B cell (primary cell): Measurements from ENCODE around the gene ENC1.

ENCODE experiments used
- EZH2 ChIP-seq: IDR thresholded peaks from 2 replicates; pipeline ENCODE4 v1.6.1; 2012; ENCODE audit warnings: borderline replicate concordance, low read depth, mild to moderate bottlenecking, moderate library complexity, low read length; ENCODE audit not compliant: insufficient read depth, poor library complexity, severe bottlenecking
- TF ChIP-seq, protein P1 (sequence below): fragments of 200-600 bp; IDR thresholded peaks from one replicate; pipeline ENCODE4 v1.8.0; 2022; ENCODE audit warnings: antibody characterized with exemption, mild to moderate bottlenecking

GRCh38 chr5:74642543-74642863, 2.0 kb upstream of the ENC1 start:
- TF ChIP-seq, protein P1, sequence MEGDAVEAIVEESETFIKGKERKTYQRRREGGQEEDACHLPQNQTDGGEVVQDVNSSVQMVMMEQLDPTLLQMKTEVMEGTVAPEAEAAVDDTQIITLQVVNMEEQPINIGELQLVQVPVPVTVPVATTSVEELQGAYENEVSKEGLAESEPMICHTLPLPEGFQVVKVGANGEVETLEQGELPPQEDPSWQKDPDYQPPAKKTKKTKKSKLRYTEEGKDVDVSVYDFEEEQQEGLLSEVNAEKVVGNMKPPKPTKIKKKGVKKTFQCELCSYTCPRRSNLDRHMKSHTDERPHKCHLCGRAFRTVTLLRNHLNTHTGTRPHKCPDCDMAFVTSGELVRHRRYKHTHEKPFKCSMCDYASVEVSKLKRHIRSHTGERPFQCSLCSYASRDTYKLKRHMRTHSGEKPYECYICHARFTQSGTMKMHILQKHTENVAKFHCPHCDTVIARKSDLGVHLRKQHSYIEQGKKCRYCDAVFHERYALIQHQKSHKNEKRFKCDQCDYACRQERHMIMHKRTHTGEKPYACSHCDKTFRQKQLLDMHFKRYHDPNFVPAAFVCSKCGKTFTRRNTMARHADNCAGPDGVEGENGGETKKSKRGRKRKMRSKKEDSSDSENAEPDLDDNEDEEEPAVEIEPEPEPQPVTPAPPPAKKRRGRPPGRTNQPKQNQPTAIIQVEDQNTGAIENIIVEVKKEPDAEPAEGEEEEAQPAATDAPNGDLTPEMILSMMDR: no peak
- no peak for TF ChIP-seq EZH2
